Upper lobe of left lung (tissue), 4 donors: Measurements from ENCODE around the gene PEX10.

ENCODE experiments used
- CTCF ChIP-seq, 6 experiments: fragments of 450-650 bp in 4 of 6; fragments of 200-600 bp in 2 of 6; sonication (generic) in 2 of 6; IDR thresholded peaks; one replicate each; pipeline ENCODE4 v1.5.1; 2016 to 2019; ENCODE audit warnings: antibody characterized with exemption in 6 of 6
- EP300 ChIP-seq, 4 donors: sonication (generic); formaldehyde crosslinking; IDR thresholded peaks; one replicate each; pipeline ENCODE4 v1.5.1; 2017; ENCODE audit warnings: antibody characterized with exemption in 4 of 4, control low read depth in 2 of 4
- POLR2A ChIP-seq, 4 donors: fragments of 450-650 bp; IDR thresholded peaks; one replicate each; pipeline ENCODE4 v1.5.1; 2016 to 2017; ENCODE audit warnings: antibody characterized with exemption in 4 of 4, mild to moderate bottlenecking in 2 of 4
- POLR2AphosphoS5 ChIP-seq, 2 donors: sonication (generic); formaldehyde crosslinking; IDR thresholded peaks; one replicate each; pipeline ENCODE4 v1.5.1; 2017; ENCODE audit warnings: antibody characterized with exemption in 2 of 2

- no peak for TF ChIP-seq CTCF (IDR thresholded peaks at IDR 0.05)
- no peak for TF ChIP-seq POLR2A (IDR thresholded peaks at IDR 0.05)
- no peak for TF ChIP-seq POLR2AphosphoS5 (IDR thresholded peaks at IDR 0.05)
- no peak for TF ChIP-seq EP300 (IDR thresholded peaks at IDR 0.05)
These were observed 37.5 kb upstream of the PEX10 start for GRCh38 chr1:2449636-2450454.
